RWPE2 (cell line): ENCODE results near the gene EPN3.

Experiments used
- ATAC-seq: fragments of 200-7000 bp; cut with Tn5 transposase; 3 replicates; pipeline ENCODE4 v1.9.1; 2021; ENCODE audit warnings: low read depth
- DNase-seq: peaks from one replicate; pipeline ENCODE4 v3.0.0-alpha.2; 2020; ENCODE audit warnings: low spot score
- H3K27ac ChIP-seq: fragments of 450-650 bp; 2 replicates; pipeline ENCODE4 v1.5.1; 2017; ENCODE audit warnings: mild to moderate bottlenecking; ENCODE audit not compliant: poor library complexity, severe bottlenecking
- H3K27me3 ChIP-seq: fragments of 250-450 bp; sonication (Bioruptor Pico); 2 replicates; pipeline ENCODE4 v1.5.1; 2021; ENCODE audit warnings: mild to moderate bottlenecking, moderate library complexity; ENCODE audit not compliant: insufficient read depth, poor library complexity, severe bottlenecking
- H3K36me3 ChIP-seq: fragments of 250-450 bp; sonication (Bioruptor Pico); 2 replicates; pipeline ENCODE4 v1.5.1; 2020; ENCODE audit warnings: low read depth, mild to moderate bottlenecking, moderate library complexity
- H3K4me1 ChIP-seq: fragments of 250-450 bp; sonication (Bioruptor Pico); 2 replicates; pipeline ENCODE4 v1.5.1; 2021; ENCODE audit warnings: mild to moderate bottlenecking, moderate library complexity; ENCODE audit not compliant: insufficient read depth, poor library complexity, severe bottlenecking
- H3K4me3 ChIP-seq: fragments of 250-450 bp; sonication (Bioruptor Pico); 2 replicates; pipeline ENCODE4 v1.5.1; 2021; ENCODE audit warnings: mild to moderate bottlenecking, moderate library complexity; ENCODE audit not compliant: severe bottlenecking
- H3K9me3 ChIP-seq: fragments of 250-450 bp; sonication (Bioruptor Pico); 2 replicates; pipeline ENCODE4 v1.5.1; 2021; ENCODE audit warnings: mild to moderate bottlenecking, moderate library complexity; ENCODE audit not compliant: severe bottlenecking
- TF ChIP-seq, protein P1 (sequence below): fragments of 450-650 bp; IDR thresholded peaks from one replicate; pipeline ENCODE4 v1.5.1; 2017; ENCODE audit warnings: mild to moderate bottlenecking, moderate library complexity; ENCODE audit not compliant: poor library complexity, severe bottlenecking

Gene EPN3

DNA sequence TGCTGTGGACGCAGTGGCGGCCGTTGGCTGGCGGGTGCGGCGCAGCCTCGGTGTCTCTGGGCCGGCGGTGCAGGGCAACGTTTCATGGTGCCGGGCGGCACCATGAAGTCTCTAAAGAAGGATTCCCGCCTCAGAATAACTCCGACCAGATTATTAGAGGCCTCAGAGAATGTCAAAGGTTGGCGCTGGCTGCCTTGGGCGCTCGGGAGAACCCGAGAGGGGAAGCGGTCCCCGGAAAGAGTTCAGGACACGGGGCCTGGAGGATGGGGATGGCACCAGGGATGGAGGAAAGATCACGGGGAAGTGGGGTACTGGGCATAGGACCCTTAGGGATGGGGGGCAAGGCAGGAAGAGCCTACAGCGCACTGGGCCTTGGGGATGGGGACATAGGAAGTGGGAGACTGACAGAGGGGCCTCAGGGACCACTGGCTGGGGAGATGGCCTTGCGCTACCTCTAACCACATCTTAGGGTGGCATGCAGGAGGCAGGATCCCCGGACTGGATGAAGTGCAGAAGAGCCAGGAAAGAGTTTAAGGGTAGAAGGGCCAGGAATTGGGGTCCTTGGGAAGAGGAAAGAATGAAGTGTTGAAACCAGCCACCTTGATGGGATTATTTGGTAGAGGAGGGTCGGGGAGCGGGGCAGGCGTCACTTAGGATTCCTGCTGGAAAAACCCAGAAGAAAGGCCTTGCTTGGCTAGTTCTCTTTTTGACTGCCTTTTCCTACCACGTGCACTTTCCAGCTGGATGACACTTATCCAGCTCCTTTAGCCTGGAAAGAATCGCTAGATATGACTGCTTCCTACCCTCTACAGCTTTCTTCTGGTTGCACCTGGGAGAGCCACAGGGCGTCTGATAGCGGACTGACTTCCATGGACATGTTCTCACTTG lies 23.7 kb upstream of the EPN3 start:
- Histone ChIP-seq H3K4me1 (peaks cover 13% of the 10 kb centered on the region), H3K4me3 (peak overlapping the region; percentile 23), H3K9me3 (no peaks in the 10 kb centered on the region), H3K36me3 (no peaks in the 10 kb centered on the region), H3K27me3 (no peaks in the 10 kb centered on the region), H3K27ac (no peak overlapping the region)
- TF ChIP-seq, protein P1, sequence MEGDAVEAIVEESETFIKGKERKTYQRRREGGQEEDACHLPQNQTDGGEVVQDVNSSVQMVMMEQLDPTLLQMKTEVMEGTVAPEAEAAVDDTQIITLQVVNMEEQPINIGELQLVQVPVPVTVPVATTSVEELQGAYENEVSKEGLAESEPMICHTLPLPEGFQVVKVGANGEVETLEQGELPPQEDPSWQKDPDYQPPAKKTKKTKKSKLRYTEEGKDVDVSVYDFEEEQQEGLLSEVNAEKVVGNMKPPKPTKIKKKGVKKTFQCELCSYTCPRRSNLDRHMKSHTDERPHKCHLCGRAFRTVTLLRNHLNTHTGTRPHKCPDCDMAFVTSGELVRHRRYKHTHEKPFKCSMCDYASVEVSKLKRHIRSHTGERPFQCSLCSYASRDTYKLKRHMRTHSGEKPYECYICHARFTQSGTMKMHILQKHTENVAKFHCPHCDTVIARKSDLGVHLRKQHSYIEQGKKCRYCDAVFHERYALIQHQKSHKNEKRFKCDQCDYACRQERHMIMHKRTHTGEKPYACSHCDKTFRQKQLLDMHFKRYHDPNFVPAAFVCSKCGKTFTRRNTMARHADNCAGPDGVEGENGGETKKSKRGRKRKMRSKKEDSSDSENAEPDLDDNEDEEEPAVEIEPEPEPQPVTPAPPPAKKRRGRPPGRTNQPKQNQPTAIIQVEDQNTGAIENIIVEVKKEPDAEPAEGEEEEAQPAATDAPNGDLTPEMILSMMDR: no peak
- DNase-seq (no peak), ATAC-seq (no peak)

DNA sequence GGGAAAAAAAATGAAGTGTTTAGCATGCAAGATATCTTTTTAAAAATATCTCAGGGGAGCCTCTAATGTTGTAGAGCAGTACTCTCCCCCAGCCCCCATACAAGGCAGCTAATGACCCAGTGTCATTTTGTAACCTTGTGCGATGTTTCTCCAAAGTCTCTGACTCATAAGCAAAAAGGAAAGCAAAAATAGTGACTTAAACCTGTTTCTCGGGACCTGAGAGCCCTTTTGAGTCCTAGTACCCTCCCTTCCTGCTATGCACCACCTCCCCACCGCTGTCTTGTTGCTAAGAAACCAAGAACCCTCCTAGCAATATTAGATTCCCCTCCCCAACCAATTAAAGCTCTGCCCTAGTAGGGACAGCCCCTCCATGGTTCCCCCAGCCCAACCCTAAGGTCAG lies 21.5 kb upstream of the EPN3 start:
- H3K27ac ChIP-seq: no peak overlapping the region
- DNase-seq: no peak
- H3K4me1 ChIP-seq: peaks cover 16% of the 10 kb centered on the region
- no peaks in the 10 kb centered on the region for H3K27me3 ChIP-seq
- no peak overlapping the region for H3K4me3 ChIP-seq
- H3K9me3 ChIP-seq: no peaks in the 10 kb centered on the region
- H3K36me3 ChIP-seq: no peaks in the 10 kb centered on the region
- no peak; the same call in 2 of the 3 replicates for ATAC-seq
- TF ChIP-seq, protein P1: no peak

DNA sequence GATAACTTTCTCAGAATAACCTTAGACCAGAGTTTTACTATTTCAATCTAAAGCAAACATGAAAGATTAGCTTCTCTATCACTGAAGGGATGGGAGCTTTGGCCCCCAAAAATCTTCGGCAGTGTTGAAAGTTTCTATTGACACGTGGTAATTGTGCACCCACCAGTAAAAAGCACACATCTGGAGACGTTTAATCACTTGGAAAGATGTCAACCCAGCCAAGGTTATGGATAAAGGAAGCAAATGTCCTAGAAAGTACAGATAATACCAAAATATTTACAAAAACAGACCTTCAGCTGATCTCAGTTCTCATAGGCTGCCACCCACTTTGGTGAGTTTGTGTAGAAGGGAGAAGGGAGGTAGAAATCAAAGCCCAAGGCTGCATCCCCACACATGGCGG lies 19.0 kb upstream of the EPN3 start:
- TF ChIP-seq, protein P1: no peak
- Histone ChIP-seq H3K9me3 (no peaks in the 10 kb centered on the region), H3K36me3 (no peaks in the 10 kb centered on the region), H3K4me3 (no peak overlapping the region), H3K27ac (no peak overlapping the region), H3K4me1 (peaks cover 34% of the 10 kb centered on the region), H3K27me3 (no peaks in the 10 kb centered on the region)
- no peak for ATAC-seq
- no peak for DNase-seq

DNA sequence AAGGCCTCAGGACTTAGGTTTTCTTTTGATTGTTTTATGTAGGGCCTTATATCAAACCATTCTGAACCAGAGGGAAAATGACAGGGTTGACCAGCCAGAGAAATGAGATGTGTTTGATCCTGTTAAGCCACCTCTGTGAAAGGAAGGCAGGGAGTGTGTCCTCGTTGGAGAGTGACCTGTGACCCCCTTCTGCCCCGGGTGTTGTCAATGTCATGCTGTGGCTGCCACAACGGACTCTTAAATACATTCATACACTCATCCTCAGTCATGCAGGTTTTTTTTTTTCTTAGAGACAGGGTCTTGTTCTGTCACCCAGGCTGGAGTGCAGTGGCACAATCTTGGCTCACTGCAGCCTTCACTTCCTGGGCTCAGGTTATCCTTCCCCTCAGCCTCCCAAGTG lies 18.1 kb upstream of the EPN3 start:
- DNase-seq (no peak), ATAC-seq (no peak)
- no peak overlapping the region for H3K4me3 ChIP-seq
- peaks cover 37% of the 10 kb centered on the region for H3K4me1 ChIP-seq
- H3K27me3 ChIP-seq: no peaks in the 10 kb centered on the region
- TF ChIP-seq, protein P1: no peak
- H3K36me3 ChIP-seq: no peaks in the 10 kb centered on the region
- H3K27ac ChIP-seq: no peak overlapping the region
- H3K9me3 ChIP-seq: no peaks in the 10 kb centered on the region
